H1 (cell line): ENCODE results near the gene RPL6. TPM values are rescaled to one million over a fixed set of nuclear protein-coding genes. Genes with fewer than 3 reads are reported as not detected.

Source experiments
- CTCF ChIA-PET: fragments of 300-600 bp; sonication (Branson Sonifier 250); formaldehyde crosslinking; loops from one replicate; lab custom pipeline; 2021; ENCODE audit not compliant: partially characterized antibody; lab: Charles Lee
- POLR2A ChIA-PET: fragments of 300-600 bp; sonication (Branson Sonifier 250); formaldehyde crosslinking; loops from one replicate; lab custom pipeline; 2021; ENCODE audit warnings: inconsistent platforms; ENCODE audit not compliant: partially characterized antibody; lab: Charles Lee
- DNase-seq, 2 experiments: peaks; one replicate each; pipeline versions ENCODE4 v3.0.0 to v3.0.0-alpha.2; 2010 to 2022; ENCODE audit warnings: low spot score in 2 of 2, low read depth in 1 of 2, mixed read lengths in 1 of 2
- FAIRE-seq: peaks from 2 replicates; lab custom pipeline; 2011; peaks lifted over from hg19 to GRCh38; lab: Jason Lieb, UNC
- H2AFZ ChIP-seq: 2 replicates; pipeline ENCODE4 v1.8.1; 2012; ENCODE audit warnings: low read length, inconsistent platforms
- H2AK5ac ChIP-seq: 2 replicates; pipeline ENCODE4 v1.6.1; 2013; ENCODE audit warnings: low read depth, low read length
- H2BK120ac ChIP-seq: replicated peaks from 2 replicates; pipeline ENCODE3; 2013; ENCODE audit warnings: low read depth, low read length, inconsistent platforms
- H2BK12ac ChIP-seq: 2 replicates; pipeline ENCODE4 v1.6.1; 2013; ENCODE audit warnings: low read depth, low read length
- H2BK15ac ChIP-seq: 2 replicates; pipeline ENCODE4 v1.6.1; 2013; ENCODE audit warnings: low read length
- H2BK20ac ChIP-seq: 2 replicates; pipeline ENCODE4 v1.6.1; 2013; ENCODE audit warnings: low read length
- H2BK5ac ChIP-seq: 2 replicates; pipeline ENCODE4 v1.6.1; 2013; ENCODE audit warnings: low read depth, low read length
- H3K14ac ChIP-seq: 2 replicates; pipeline ENCODE4 v1.6.1; 2013; ENCODE audit warnings: inconsistent platforms; ENCODE audit not compliant: insufficient read length
- H3K18ac ChIP-seq: 2 replicates; pipeline ENCODE4 v1.6.1; 2013; ENCODE audit warnings: low read length; ENCODE audit errors: extremely low read depth
- H3K23ac ChIP-seq: 2 replicates; pipeline ENCODE4 v1.6.1; 2013; ENCODE audit warnings: inconsistent platforms; ENCODE audit not compliant: insufficient read length
- H3K23me2 ChIP-seq: 2 replicates; pipeline ENCODE4 v1.6.1; 2013; ENCODE audit warnings: low read depth, low read length
- H3K27ac ChIP-seq: 2 replicates; pipeline ENCODE4 v1.6.1; 2011; ENCODE audit warnings: low read depth, low read length, inconsistent platforms
- H3K27me3 ChIP-seq, 4 experiments: replicated peaks in 1 of 4; 1 replicate in 1 of 4; 2 replicates in 3 of 4; pipeline versions ENCODE4 v1.6.1 to v1.8.1; 2011 to 2013; ENCODE audit warnings: low read length in 3 of 4, mild to moderate bottlenecking in 3 of 4, inconsistent platforms in 2 of 4, mixed read lengths in 2 of 4, moderate library complexity in 1 of 4; ENCODE audit not compliant: control insufficient read depth in 3 of 4, insufficient read depth in 3 of 4; ENCODE audit errors: extremely low read depth in 1 of 4
- H3K36me3 ChIP-seq, 4 experiments: 2 replicates each; pipeline versions ENCODE4 v1.6.1 to v1.8.1; 2011 to 2013; ENCODE audit warnings: mild to moderate bottlenecking in 4 of 4, low read length in 3 of 4, moderate library complexity in 2 of 4, control low read depth in 1 of 4, inconsistent platforms in 1 of 4; ENCODE audit not compliant: insufficient read depth in 4 of 4, control insufficient read depth in 2 of 4
- H3K4ac ChIP-seq: replicated peaks from 2 replicates; pipeline ENCODE3; 2013; ENCODE audit warnings: low read length, low read depth, mixed read lengths, inconsistent platforms; ENCODE audit not compliant: insufficient read length
- H3K4me1 ChIP-seq, 4 experiments: replicated peaks in 1 of 4; 1 replicate in 1 of 4; 2 replicates in 3 of 4; pipeline versions ENCODE4 v1.6.1 to v1.8.1; 2011 to 2013; ENCODE audit warnings: low read length in 3 of 4, inconsistent platforms in 2 of 4, mixed read lengths in 1 of 4; ENCODE audit not compliant: insufficient read depth in 4 of 4, control insufficient read depth in 3 of 4
- H3K4me2 ChIP-seq, 2 experiments: 2 replicates each; pipeline versions ENCODE4 v1.6.1 to v1.8.1; 2011 to 2013; ENCODE audit warnings: low read depth in 2 of 2, low read length in 2 of 2, control low read depth in 1 of 2, inconsistent platforms in 1 of 2, mild to moderate bottlenecking in 1 of 2; ENCODE audit not compliant: insufficient read depth in 1 of 2
- H3K4me3 ChIP-seq, 4 experiments: fragments of 200-600, 300-600 bp in 1 of 4; sonication (generic), shearing (Covaris generic), sonication (Bioruptor Twin) in 1 of 4; 2 replicates each; pipeline versions ENCODE4 v1.5.1 to v1.8.1; 2011 to 2016; ENCODE audit warnings: low read length in 4 of 4, low read depth in 3 of 4, control low read depth in 2 of 4, inconsistent platforms in 2 of 4, mild to moderate bottlenecking in 2 of 4, mixed read lengths in 1 of 4, moderate library complexity in 1 of 4; ENCODE audit not compliant: insufficient read depth in 2 of 4; ENCODE audit errors: extremely low read depth in 1 of 4
- H3K56ac ChIP-seq: replicated peaks from 2 replicates; pipeline ENCODE3; 2013; ENCODE audit warnings: low read depth, mild to moderate bottlenecking, mixed read lengths, low read length, inconsistent platforms; ENCODE audit not compliant: insufficient read length
- H3K79me1 ChIP-seq: 2 replicates; pipeline ENCODE4 v1.6.1; 2013; ENCODE audit warnings: low read depth, low read length, control low read depth
- H3K79me2 ChIP-seq, 2 experiments: 2 replicates each; pipeline versions ENCODE4 v1.6.1 to v1.8.1; 2012 to 2013; ENCODE audit warnings: low read length in 2 of 2, mild to moderate bottlenecking in 2 of 2, inconsistent platforms in 1 of 2; ENCODE audit not compliant: insufficient read depth in 2 of 2, control insufficient read depth in 1 of 2
- H3K9ac ChIP-seq, 4 experiments: replicated peaks in 1 of 4; 1 replicate in 1 of 4; 2 replicates in 3 of 4; pipeline versions ENCODE4 v1.6.1 to v1.8.1; 2011 to 2013; ENCODE audit warnings: low read depth in 3 of 4, low read length in 3 of 4, control low read depth in 2 of 4, mild to moderate bottlenecking in 2 of 4, moderate library complexity in 2 of 4, inconsistent platforms in 1 of 4; ENCODE audit errors: extremely low read depth in 1 of 4
- H3K9me3 ChIP-seq, 2 experiments: 2 replicates each; pipeline versions ENCODE4 v1.6.1 to v1.8.1; 2012 to 2013; ENCODE audit warnings: mild to moderate bottlenecking in 2 of 2, moderate library complexity in 2 of 2, control low read depth in 1 of 2, inconsistent platforms in 1 of 2, low read depth in 1 of 2, low read length in 1 of 2, mixed read lengths in 1 of 2; ENCODE audit not compliant: insufficient read depth in 2 of 2
- H4K20me1 ChIP-seq, 2 experiments: replicated peaks in 1 of 2; 2 replicates each; pipeline versions ENCODE3 to v1.8.1; 2011 to 2013; ENCODE audit warnings: inconsistent platforms in 2 of 2, low read length in 2 of 2, mild to moderate bottlenecking in 1 of 2; ENCODE audit not compliant: insufficient read depth in 2 of 2, control insufficient read depth in 1 of 2
- H4K5ac ChIP-seq: 2 replicates; pipeline ENCODE4 v1.6.1; 2013; ENCODE audit warnings: low read length, low read depth, mixed read lengths, inconsistent platforms; ENCODE audit not compliant: insufficient read length
- H4K8ac ChIP-seq: 2 replicates; pipeline ENCODE4 v1.8.0; 2013; ENCODE audit warnings: mild to moderate bottlenecking, moderate library complexity, low read length, inconsistent platforms; ENCODE audit not compliant: insufficient read depth; ENCODE audit errors: extremely low read depth
- H4K91ac ChIP-seq: replicated peaks from 2 replicates; pipeline ENCODE3; 2013; ENCODE audit warnings: low read length, mixed read lengths, inconsistent platforms; ENCODE audit not compliant: insufficient read length
- SIX5 ChIP-seq: IDR thresholded peaks from 2 replicates; pipeline ENCODE4 v1.6.1; 2011; ENCODE audit warnings: mild to moderate bottlenecking, low read depth, low read length
- YY1 ChIP-seq: IDR thresholded peaks from 2 replicates; pipeline ENCODE4 v1.6.1; 2011; ENCODE audit warnings: low read depth, mild to moderate bottlenecking, low read length
- ZNF274 ChIP-seq: IDR thresholded peaks from 2 replicates; pipeline ENCODE4 v1.7.0; 2012; ENCODE audit warnings: low read length, borderline replicate concordance; ENCODE audit errors: extremely low read depth
- WGBS, 2 experiments: shearing (Covaris generic) in 1 of 2; methylation state at CpG; one replicate each; pipeline versions ENCODE4 v1.1.6 to v1.1.7; 2013 to 2015; ENCODE audit warnings: low lambda C conversion rate in 2 of 2, mixed read lengths in 2 of 2, inconsistent platforms in 1 of 2, low coverage in 1 of 2, missing lambda C conversion rate in 1 of 2; ENCODE audit not compliant: insufficient replicate concordance in 2 of 2, insufficient coverage in 1 of 2, insufficient read length in 1 of 2; ENCODE audit errors: extremely low coverage in 1 of 2, missing lambda C conversion rate in 1 of 2; 5-methylcytosine and 5-hydroxymethylcytosine counted together
- polyA plus RNA-seq, 7 experiments: library from polyadenylated mRNA; depleted of rRNA in 3 of 7; stranded (reverse) in 5 of 7; unstranded in 2 of 7; fragments of >200 nt in 5 of 7; fragments of 200-250 nt in 2 of 7; gene quantifications; 1 replicate in 5 of 7; 2 replicates in 1 of 7; 4 replicates in 1 of 7; pipeline versions ENCODE4 v1.2.1 to v1.2.3, GENCODE V29; 2011 to 2013; ENCODE audit warnings: missing spikeins in 2 of 7, mixed read lengths in 2 of 7
- total RNA-seq: library from RNA; stranded (reverse); fragmentation: NEBNext Ultra II Directional; extraction: Animal tissue kit (Norgen Biotek cat#: 25700); gene quantifications from 2 replicates; pipeline ENCODE4 v1.2.1, GENCODE V29; 2021
- TF ChIP-seq, protein P1 (sequence below), 3 experiments: IDR thresholded peaks; 1 replicate in 2 of 3; 2 replicates in 1 of 3; pipeline versions ENCODE4 v1.5.1 to v1.6.1; 2011; ENCODE audit warnings: low read length in 3 of 3, mild to moderate bottlenecking in 3 of 3, inconsistent platforms in 2 of 3, low read depth in 1 of 3, moderate library complexity in 1 of 3; ENCODE audit not compliant: insufficient read depth in 1 of 3; ENCODE audit errors: control extremely low read depth in 1 of 3

RPL6 gene
- total and polyA plus RNA-seq, 2 of the 8 experiments (the other 6 are each of a cell fraction or from before 2014, with no cell fraction given) = 1,073 to 1,643 TPM

GRCh38 chr12:112370199-112370598 lies 39.2 kb downstream of the RPL6 start:
- DNase-seq = no peak
- Histone ChIP-seq H3K23ac (no peak overlapping the region), H3K4me3 (no peak overlapping the region), H4K20me1 (no peaks in the 10 kb centered on the region), H3K4me1 (peaks cover 0 to 2% (median 0%) of the 10 kb centered on the region in 4 experiments; a peak in 2 of 7 replicates), H2BK12ac (no peak overlapping the region), H3K56ac (no peak overlapping the region), H3K23me2 (no peaks in the 10 kb centered on the region), H2AK5ac (no peak overlapping the region), H3K79me2 (peaks cover 3 to 59% of the 10 kb centered on the region in 2 experiments; a peak in 3 of 4 replicates), H2BK20ac (no peak overlapping the region), H3K4ac (no peak overlapping the region), H3K79me1 (no peaks in the 10 kb centered on the region), H2BK5ac (no peak overlapping the region), H3K27ac (no peak overlapping the region), H3K18ac (no peak overlapping the region), H3K14ac (no peak overlapping the region), H4K91ac (no peak overlapping the region), H3K4me2 (no peak overlapping the region), H2BK15ac (no peak overlapping the region), H2AFZ (no peak overlapping the region), H3K9me3 (no peaks in the 10 kb centered on the region), H2BK120ac (no peak overlapping the region), H4K8ac (no peak overlapping the region), H3K27me3 (no peaks in the 10 kb centered on the region), H3K36me3 (no peaks in the 10 kb centered on the region), H3K9ac (no peak overlapping the region), H4K5ac (no peak overlapping the region)
- CTCF ChIA-PET = interaction anchor here (1.1 to 2.9 kb wide), 2 partner anchors 17 to 48 kb away, joined by 3 to 12 read pairs; no protein-coding TSS in a partner anchor
- TF ChIP-seq YY1 (no peak), ZNF274 (no peak), SIX5 (no peak)
- TF ChIP-seq, protein P1, sequence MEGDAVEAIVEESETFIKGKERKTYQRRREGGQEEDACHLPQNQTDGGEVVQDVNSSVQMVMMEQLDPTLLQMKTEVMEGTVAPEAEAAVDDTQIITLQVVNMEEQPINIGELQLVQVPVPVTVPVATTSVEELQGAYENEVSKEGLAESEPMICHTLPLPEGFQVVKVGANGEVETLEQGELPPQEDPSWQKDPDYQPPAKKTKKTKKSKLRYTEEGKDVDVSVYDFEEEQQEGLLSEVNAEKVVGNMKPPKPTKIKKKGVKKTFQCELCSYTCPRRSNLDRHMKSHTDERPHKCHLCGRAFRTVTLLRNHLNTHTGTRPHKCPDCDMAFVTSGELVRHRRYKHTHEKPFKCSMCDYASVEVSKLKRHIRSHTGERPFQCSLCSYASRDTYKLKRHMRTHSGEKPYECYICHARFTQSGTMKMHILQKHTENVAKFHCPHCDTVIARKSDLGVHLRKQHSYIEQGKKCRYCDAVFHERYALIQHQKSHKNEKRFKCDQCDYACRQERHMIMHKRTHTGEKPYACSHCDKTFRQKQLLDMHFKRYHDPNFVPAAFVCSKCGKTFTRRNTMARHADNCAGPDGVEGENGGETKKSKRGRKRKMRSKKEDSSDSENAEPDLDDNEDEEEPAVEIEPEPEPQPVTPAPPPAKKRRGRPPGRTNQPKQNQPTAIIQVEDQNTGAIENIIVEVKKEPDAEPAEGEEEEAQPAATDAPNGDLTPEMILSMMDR (IDR thresholded peaks at IDR 0.05; ENCODE audit: control extremely low read depth in 1 of 3, insufficient read depth in 1 of 3, low read depth in 1 of 3, low read length in 3 of 3) = 0 out of 4 replicates have a peak, but pooled peaks of 1 of the 3 experiments have one; percentile 2
- POLR2A ChIA-PET = interaction anchor here (2.0 kb wide), 1 partner anchor 11 kb away, joined by 5 read pairs; the partner anchor contains the start of gene HECTD4
- WGBS, 2 experiments = 65% methylated on average over 1 of the region's 1 CpG; no CpG with 5 or more reads in 1 of the 2 experiments
- FAIRE-seq = no peak
